H9 (cell line): ENCODE results near the gene CACNA2D3. TPM values are rescaled to one million over a fixed set of nuclear protein-coding genes. Genes with fewer than 3 reads are reported as not detected.

ENCODE experiments used
- DNase-seq: peaks from one replicate; pipeline ENCODE4 v3.0.0-alpha.2; 2017
- H2AFZ ChIP-seq: one replicate; pipeline ENCODE4 v1.6.1; 2013; ENCODE audit warnings: mild to moderate bottlenecking, low read length, control low read depth, moderate library complexity
- H2AK5ac ChIP-seq: 2 replicates; pipeline ENCODE4 v1.6.1; 2013; ENCODE audit warnings: low read length, control low read depth, mixed read lengths; ENCODE audit not compliant: insufficient read length
- H2BK120ac ChIP-seq: one replicate; pipeline ENCODE4 v1.6.1; 2013; ENCODE audit warnings: low read depth, mild to moderate bottlenecking, low read length, control low read depth, inconsistent platforms; ENCODE audit not compliant: poor library complexity, severe bottlenecking
- H2BK12ac ChIP-seq: 2 replicates; pipeline ENCODE4 v1.6.1; 2013; ENCODE audit warnings: low read length, control low read depth, mixed read lengths, low read depth; ENCODE audit not compliant: insufficient read length
- H2BK15ac ChIP-seq: 2 replicates; pipeline ENCODE4 v1.6.1; 2013; ENCODE audit warnings: low read depth, low read length, control low read depth
- H2BK20ac ChIP-seq: one replicate; pipeline ENCODE4 v1.6.1; 2013; ENCODE audit warnings: low read depth, mild to moderate bottlenecking, low read length, control low read depth, inconsistent platforms; ENCODE audit not compliant: poor library complexity, severe bottlenecking
- H2BK5ac ChIP-seq: 2 replicates; pipeline ENCODE4 v1.6.1; 2013; ENCODE audit warnings: low read length, control low read depth, mixed read lengths; ENCODE audit not compliant: insufficient read length
- H3K14ac ChIP-seq: 2 replicates; pipeline ENCODE4 v1.6.1; 2013; ENCODE audit warnings: low read length, control low read depth; ENCODE audit not compliant: insufficient read depth
- H3K18ac ChIP-seq: 2 replicates; pipeline ENCODE4 v1.6.1; 2013; ENCODE audit warnings: low read depth, mild to moderate bottlenecking, mixed read lengths, low read length, control low read depth; ENCODE audit not compliant: insufficient read length
- H3K23ac ChIP-seq: 2 replicates; pipeline ENCODE4 v1.6.1; 2013; ENCODE audit warnings: low read length, control low read depth, mixed read lengths, low read depth; ENCODE audit not compliant: insufficient read length
- H3K23me2 ChIP-seq: 2 replicates; pipeline ENCODE4 v1.6.1; 2013; ENCODE audit warnings: low read depth, mild to moderate bottlenecking, mixed read lengths, low read length, control low read depth; ENCODE audit not compliant: insufficient read length, poor library complexity, severe bottlenecking
- H3K27ac ChIP-seq: 2 replicates; pipeline ENCODE4 v1.5.1; 2013; ENCODE audit warnings: low read length, control low read depth, mixed read lengths, low read depth; ENCODE audit not compliant: insufficient read length
- H3K27me3 ChIP-seq: 2 replicates; pipeline ENCODE4 v1.6.1; 2013; ENCODE audit warnings: low read length, control low read depth, inconsistent platforms; ENCODE audit not compliant: insufficient read depth
- H3K4ac ChIP-seq: 2 replicates; pipeline ENCODE4 v1.6.1; 2013; ENCODE audit warnings: low read depth, mild to moderate bottlenecking, control low read depth, inconsistent platforms, low read length, moderate library complexity
- H3K4me1 ChIP-seq: 2 replicates; pipeline ENCODE4 v1.6.1; 2013; ENCODE audit warnings: low read length, control low read depth, inconsistent platforms; ENCODE audit not compliant: insufficient read depth
- H3K4me2 ChIP-seq: 2 replicates; pipeline ENCODE4 v1.6.1; 2013; ENCODE audit warnings: low read length, control low read depth, mixed read lengths; ENCODE audit not compliant: insufficient read length, insufficient read depth
- H3K56ac ChIP-seq: 2 replicates; pipeline ENCODE4 v1.6.1; 2013; ENCODE audit warnings: low read depth, mild to moderate bottlenecking, mixed read lengths, low read length, control low read depth; ENCODE audit not compliant: insufficient read length
- H3K79me1 ChIP-seq: 2 replicates; pipeline ENCODE4 v1.6.1; 2013; ENCODE audit warnings: low read depth, mild to moderate bottlenecking, moderate library complexity, low read length, control low read depth, inconsistent platforms; ENCODE audit not compliant: insufficient read depth, poor library complexity, severe bottlenecking
- H3K79me2 ChIP-seq: 2 replicates; pipeline ENCODE4 v1.6.1; 2013; ENCODE audit warnings: low read length, control low read depth, inconsistent platforms; ENCODE audit not compliant: insufficient read depth
- H3K9ac ChIP-seq: 2 replicates; pipeline ENCODE4 v1.6.1; 2013; ENCODE audit warnings: low read length, control low read depth, mixed read lengths; ENCODE audit not compliant: insufficient read length; ENCODE audit errors: extremely low read depth
- H3K9me3 ChIP-seq: one replicate; pipeline ENCODE4 v1.6.1; 2013; ENCODE audit warnings: low read depth, low read length, inconsistent platforms; ENCODE audit not compliant: control insufficient read depth
- H3T11ph ChIP-seq: one replicate; pipeline ENCODE4 v1.6.1; 2013; ENCODE audit warnings: mild to moderate bottlenecking, low read length, control low read depth, inconsistent platforms
- H4K20me1 ChIP-seq: one replicate; pipeline ENCODE4 v1.6.1; 2013; ENCODE audit not compliant: control insufficient read depth, insufficient read length, insufficient read depth
- H4K5ac ChIP-seq: 2 replicates; pipeline ENCODE4 v1.6.1; 2013; ENCODE audit warnings: low read depth, mild to moderate bottlenecking, mixed read lengths, low read length, control low read depth; ENCODE audit not compliant: insufficient read length
- H4K8ac ChIP-seq: replicated peaks from 2 replicates; pipeline ENCODE4 v1.6.1; 2013; ENCODE audit warnings: low read length, control low read depth, mixed read lengths, low read depth; ENCODE audit not compliant: insufficient read length
- H4K91ac ChIP-seq: 2 replicates; pipeline ENCODE4 v1.6.1; 2013; ENCODE audit warnings: low read depth, mild to moderate bottlenecking, moderate library complexity, mixed read lengths, low read length, control low read depth; ENCODE audit not compliant: insufficient read length
- H3K27ac Mint-ChIP-seq, 3 experiments: 2 replicates in 2 of 3; 3 replicates in 1 of 3; pipeline ENCODE4 v1.8.0; 2020 to 2021; ENCODE audit warnings: mixed read lengths in 3 of 3, mild to moderate bottlenecking in 1 of 3, moderate library complexity in 1 of 3
- H3K27me3 Mint-ChIP-seq: 2 replicates; pipeline ENCODE4 v1.8.0; 2021; ENCODE audit warnings: low read depth, mild to moderate bottlenecking, moderate library complexity, mixed read lengths
- H3K36me3 Mint-ChIP-seq, 3 experiments: 2 replicates in 2 of 3; 3 replicates in 1 of 3; pipeline ENCODE4 v1.8.0; 2020 to 2021; ENCODE audit warnings: low read depth in 3 of 3, mixed read lengths in 3 of 3; ENCODE audit not compliant: insufficient read depth in 1 of 3
- H3K4me1 Mint-ChIP-seq, 2 experiments: 2 replicates each; pipeline ENCODE4 v1.8.0; 2020; ENCODE audit warnings: mixed read lengths in 2 of 2
- H3K4me3 Mint-ChIP-seq, 2 experiments: 2 replicates in 1 of 2; 3 replicates in 1 of 2; pipeline ENCODE4 v1.8.0; 2020 to 2021; ENCODE audit warnings: mild to moderate bottlenecking in 2 of 2, mixed read lengths in 2 of 2, moderate library complexity in 1 of 2
- H3K9me3 Mint-ChIP-seq, 2 experiments: 2 replicates in 1 of 2; 3 replicates in 1 of 2; pipeline ENCODE4 v1.8.0; 2020; ENCODE audit warnings: mild to moderate bottlenecking in 2 of 2, mixed read lengths in 2 of 2, moderate library complexity in 1 of 2
- WGBS: extraction: QIAGEN DNeasy Blood & Tissue Kit; methylation state at CpG from one replicate; pipeline ENCODE4 v1.1.7; 2013; ENCODE audit warnings: missing lambda C conversion rate, low lambda C conversion rate, mixed read lengths; ENCODE audit not compliant: insufficient read length; ENCODE audit errors: extremely low coverage; 5-methylcytosine and 5-hydroxymethylcytosine counted together
- total RNA-seq: library from RNA; stranded (reverse); gene quantifications from 2 replicates; pipeline ENCODE4 v1.2.1, GENCODE V29; 2021
- TF ChIP-seq, protein P1 (sequence below): fragments of 200-600 bp; sonication (generic); conservative IDR thresholded peaks from 3 replicates; pipeline ENCODE4 v1.8.0; 2021; ENCODE audit warnings: antibody characterized with exemption, mild to moderate bottlenecking

Gene CACNA2D3
- total RNA-seq, 1 experiment from 2014 or later: 3.2 TPM

- H2BK15ac ChIP-seq: no peak overlapping the region
- no peak overlapping the region for H4K8ac ChIP-seq
- Mint-ChIP-seq H3K4me1 (peaks cover 25 to 35% of the 10 kb centered on the region in 2 experiments), H3K36me3 (peaks cover 0 to 5% (median 0%) of the 10 kb centered on the region in 3 experiments; a peak in 3 of 7 replicates), H3K4me3 (no peak overlapping the region), H3K27ac (no peak overlapping the region), H3K27me3 (peaks cover 3% of the 10 kb centered on the region; the same call in 1 of the 2 replicates), H3K9me3 (peaks cover 6 to 14% of the 10 kb centered on the region in 2 experiments; a peak in 4 of 5 replicates)
- no peak overlapping the region for H2BK120ac ChIP-seq
- H3K18ac ChIP-seq: no peak overlapping the region
- H2AK5ac ChIP-seq: no peak overlapping the region
- H2BK5ac ChIP-seq: no peak overlapping the region
- H4K91ac ChIP-seq: no peak overlapping the region
- H3K23ac ChIP-seq: no peak overlapping the region
- H3K4ac ChIP-seq: no peak overlapping the region
- no peak overlapping the region for H3K56ac ChIP-seq
- TF ChIP-seq, protein P1, sequence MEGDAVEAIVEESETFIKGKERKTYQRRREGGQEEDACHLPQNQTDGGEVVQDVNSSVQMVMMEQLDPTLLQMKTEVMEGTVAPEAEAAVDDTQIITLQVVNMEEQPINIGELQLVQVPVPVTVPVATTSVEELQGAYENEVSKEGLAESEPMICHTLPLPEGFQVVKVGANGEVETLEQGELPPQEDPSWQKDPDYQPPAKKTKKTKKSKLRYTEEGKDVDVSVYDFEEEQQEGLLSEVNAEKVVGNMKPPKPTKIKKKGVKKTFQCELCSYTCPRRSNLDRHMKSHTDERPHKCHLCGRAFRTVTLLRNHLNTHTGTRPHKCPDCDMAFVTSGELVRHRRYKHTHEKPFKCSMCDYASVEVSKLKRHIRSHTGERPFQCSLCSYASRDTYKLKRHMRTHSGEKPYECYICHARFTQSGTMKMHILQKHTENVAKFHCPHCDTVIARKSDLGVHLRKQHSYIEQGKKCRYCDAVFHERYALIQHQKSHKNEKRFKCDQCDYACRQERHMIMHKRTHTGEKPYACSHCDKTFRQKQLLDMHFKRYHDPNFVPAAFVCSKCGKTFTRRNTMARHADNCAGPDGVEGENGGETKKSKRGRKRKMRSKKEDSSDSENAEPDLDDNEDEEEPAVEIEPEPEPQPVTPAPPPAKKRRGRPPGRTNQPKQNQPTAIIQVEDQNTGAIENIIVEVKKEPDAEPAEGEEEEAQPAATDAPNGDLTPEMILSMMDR: no peak
- no peaks in the 10 kb centered on the region for H3K79me2 ChIP-seq
- no peaks in the 10 kb centered on the region for H3K9me3 ChIP-seq
- no peak overlapping the region for H3K9ac ChIP-seq
- H3K79me1 ChIP-seq: no peaks in the 10 kb centered on the region
- no peak overlapping the region for H4K5ac ChIP-seq
- H3K27ac ChIP-seq: no peak overlapping the region
- H3K4me2 ChIP-seq: no peak overlapping the region
- H2AFZ ChIP-seq: no peak overlapping the region
- H3K14ac ChIP-seq: no peak overlapping the region
- peaks cover 3% of the 10 kb centered on the region for H3K4me1 ChIP-seq
- H3K23me2 ChIP-seq: no peaks in the 10 kb centered on the region
- H2BK20ac ChIP-seq: no peak overlapping the region
- DNase-seq: no peak
- H3K27me3 ChIP-seq: no peaks in the 10 kb centered on the region
- H4K20me1 ChIP-seq: no peaks in the 10 kb centered on the region
- H2BK12ac ChIP-seq: no peak overlapping the region
- no peak overlapping the region for H3T11ph ChIP-seq
- no CpG with 5 or more reads among the region's 9 CpGs for WGBS
Measured at GRCh38 chr3:54196360-54196991, 74.1 kb downstream of the CACNA2D3 start.
